HEK293 (cell line): ENCODE results near the gene ANKH.

Experiments used
- MZF1 ChIP-seq: fragments of 450-650 bp; formaldehyde crosslinking; IDR thresholded peaks from 2 replicates; pipeline ENCODE4 v1.5.1; 2017; ENCODE audit warnings: missing biosample characterization, missing genetic modification characterization, borderline replicate concordance
- YY2 ChIP-seq: fragments of 450-650 bp; formaldehyde crosslinking; IDR thresholded peaks from 2 replicates; pipeline ENCODE4 v1.5.1; 2016; ENCODE audit warnings: missing biosample characterization, missing genetic modification characterization
- ZNF23 ChIP-seq: fragments of 450-650 bp; formaldehyde crosslinking; IDR thresholded peaks from 2 replicates; pipeline ENCODE4 v1.5.1; 2016; ENCODE audit warnings: missing biosample characterization, missing genetic modification characterization, borderline replicate concordance
- ZNF621 ChIP-seq: fragments of 450-650 bp; formaldehyde crosslinking; IDR thresholded peaks from 2 replicates; pipeline ENCODE4 v1.5.1; 2017; ENCODE audit warnings: missing biosample characterization, missing genetic modification characterization
- ZSCAN30 ChIP-seq: fragments of 450-650 bp; IDR thresholded peaks from 2 replicates; pipeline ENCODE4 v1.5.1; 2018; ENCODE audit warnings: missing biosample characterization, mild to moderate bottlenecking, missing genetic modification characterization, moderate library complexity
- TF ChIP-seq, protein P1 (sequence below): fragments of 450-650 bp; formaldehyde crosslinking; IDR thresholded peaks from 2 replicates; pipeline ENCODE4 v1.5.1; 2016; ENCODE audit warnings: missing biosample characterization, missing genetic modification characterization
- TF ChIP-seq, protein P2 (sequence below): fragments of 450-650 bp; formaldehyde crosslinking; IDR thresholded peaks from 2 replicates; pipeline ENCODE4 v1.5.1; 2016; ENCODE audit warnings: missing biosample characterization, missing genetic modification characterization, low read depth
- TF ChIP-seq, protein P3 (sequence below): fragments of 450-650 bp; formaldehyde crosslinking; IDR thresholded peaks from 2 replicates; pipeline ENCODE4 v1.5.1; 2016; ENCODE audit warnings: missing biosample characterization, missing genetic modification characterization

DNA sequence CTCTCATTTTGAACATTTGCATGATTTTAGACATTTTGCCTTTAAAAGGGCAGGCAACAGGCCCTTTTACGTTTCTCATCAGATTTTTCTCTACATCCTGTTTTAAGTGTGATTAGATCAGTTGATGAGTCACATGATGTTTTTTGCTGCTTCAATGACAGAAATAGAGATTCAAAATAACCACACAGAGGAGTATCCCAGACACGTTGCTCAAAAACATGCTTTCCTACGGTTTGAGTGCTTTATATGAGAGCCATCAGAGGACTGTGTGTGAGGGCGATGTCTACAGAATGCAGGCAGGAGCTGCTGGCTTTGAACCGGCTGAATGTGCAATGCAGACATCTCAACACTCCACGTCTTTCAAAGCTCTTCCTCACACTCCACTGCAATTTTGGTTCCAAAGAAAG, 165.0 kb downstream of the ANKH start:
- TF ChIP-seq, protein P1, sequence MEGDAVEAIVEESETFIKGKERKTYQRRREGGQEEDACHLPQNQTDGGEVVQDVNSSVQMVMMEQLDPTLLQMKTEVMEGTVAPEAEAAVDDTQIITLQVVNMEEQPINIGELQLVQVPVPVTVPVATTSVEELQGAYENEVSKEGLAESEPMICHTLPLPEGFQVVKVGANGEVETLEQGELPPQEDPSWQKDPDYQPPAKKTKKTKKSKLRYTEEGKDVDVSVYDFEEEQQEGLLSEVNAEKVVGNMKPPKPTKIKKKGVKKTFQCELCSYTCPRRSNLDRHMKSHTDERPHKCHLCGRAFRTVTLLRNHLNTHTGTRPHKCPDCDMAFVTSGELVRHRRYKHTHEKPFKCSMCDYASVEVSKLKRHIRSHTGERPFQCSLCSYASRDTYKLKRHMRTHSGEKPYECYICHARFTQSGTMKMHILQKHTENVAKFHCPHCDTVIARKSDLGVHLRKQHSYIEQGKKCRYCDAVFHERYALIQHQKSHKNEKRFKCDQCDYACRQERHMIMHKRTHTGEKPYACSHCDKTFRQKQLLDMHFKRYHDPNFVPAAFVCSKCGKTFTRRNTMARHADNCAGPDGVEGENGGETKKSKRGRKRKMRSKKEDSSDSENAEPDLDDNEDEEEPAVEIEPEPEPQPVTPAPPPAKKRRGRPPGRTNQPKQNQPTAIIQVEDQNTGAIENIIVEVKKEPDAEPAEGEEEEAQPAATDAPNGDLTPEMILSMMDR, result no peak
- TF ChIP-seq, protein P2, sequence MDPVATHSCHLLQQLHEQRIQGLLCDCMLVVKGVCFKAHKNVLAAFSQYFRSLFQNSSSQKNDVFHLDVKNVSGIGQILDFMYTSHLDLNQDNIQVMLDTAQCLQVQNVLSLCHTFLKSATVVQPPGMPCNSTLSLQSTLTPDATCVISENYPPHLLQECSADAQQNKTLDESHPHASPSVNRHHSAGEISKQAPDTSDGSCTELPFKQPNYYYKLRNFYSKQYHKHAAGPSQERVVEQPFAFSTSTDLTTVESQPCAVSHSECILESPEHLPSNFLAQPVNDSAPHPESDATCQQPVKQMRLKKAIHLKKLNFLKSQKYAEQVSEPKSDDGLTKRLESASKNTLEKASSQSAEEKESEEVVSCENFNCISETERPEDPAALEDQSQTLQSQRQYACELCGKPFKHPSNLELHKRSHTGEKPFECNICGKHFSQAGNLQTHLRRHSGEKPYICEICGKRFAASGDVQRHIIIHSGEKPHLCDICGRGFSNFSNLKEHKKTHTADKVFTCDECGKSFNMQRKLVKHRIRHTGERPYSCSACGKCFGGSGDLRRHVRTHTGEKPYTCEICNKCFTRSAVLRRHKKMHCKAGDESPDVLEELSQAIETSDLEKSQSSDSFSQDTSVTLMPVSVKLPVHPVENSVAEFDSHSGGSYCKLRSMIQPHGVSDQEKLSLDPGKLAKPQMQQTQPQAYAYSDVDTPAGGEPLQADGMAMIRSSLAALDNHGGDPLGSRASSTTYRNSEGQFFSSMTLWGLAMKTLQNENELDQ, result no peak
- TF ChIP-seq, protein P3, sequence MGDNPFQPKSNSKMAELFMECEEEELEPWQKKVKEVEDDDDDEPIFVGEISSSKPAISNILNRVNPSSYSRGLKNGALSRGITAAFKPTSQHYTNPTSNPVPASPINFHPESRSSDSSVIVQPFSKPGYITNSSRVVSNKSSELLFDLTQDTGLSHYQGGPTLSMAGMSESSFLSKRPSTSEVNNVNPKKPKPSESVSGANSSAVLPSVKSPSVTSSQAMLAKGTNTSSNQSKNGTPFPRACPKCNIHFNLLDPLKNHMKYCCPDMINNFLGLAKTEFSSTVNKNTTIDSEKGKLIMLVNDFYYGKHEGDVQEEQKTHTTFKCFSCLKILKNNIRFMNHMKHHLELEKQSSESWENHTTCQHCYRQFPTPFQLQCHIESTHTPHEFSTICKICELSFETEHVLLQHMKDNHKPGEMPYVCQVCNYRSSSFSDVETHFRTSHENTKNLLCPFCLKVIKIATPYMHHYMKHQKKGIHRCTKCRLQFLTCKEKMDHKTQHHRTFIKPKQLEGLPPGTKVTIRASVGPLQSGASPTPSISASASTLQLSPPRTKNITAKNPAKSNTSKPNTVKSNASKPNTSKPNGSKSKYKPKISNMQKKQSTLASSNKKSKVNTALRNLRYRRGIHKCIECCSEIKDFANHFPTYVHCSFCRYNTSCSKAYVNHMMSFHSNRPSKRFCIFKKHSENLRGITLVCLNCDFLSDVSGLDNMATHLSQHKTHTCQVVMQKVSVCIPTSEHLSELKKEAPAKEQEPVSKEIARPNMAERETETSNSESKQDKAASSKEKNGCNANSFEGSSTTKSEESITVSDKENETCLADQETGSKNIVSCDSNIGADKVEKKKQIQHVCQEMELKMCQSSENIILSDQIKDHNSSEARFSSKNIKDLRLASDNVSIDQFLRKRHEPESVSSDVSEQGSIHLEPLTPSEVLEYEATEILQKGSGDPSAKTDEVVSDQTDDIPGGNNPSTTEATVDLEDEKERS (tag by site-specific recombination), result no peak
- TF ChIP-seq ZNF621 (tag by site-specific recombination), result no peak
- TF ChIP-seq YY2 (tag by site-specific recombination), result no peak
- TF ChIP-seq ZNF23, result no peak
- no peak for TF ChIP-seq MZF1 (tag by site-specific recombination)
- TF ChIP-seq ZSCAN30 (tag by site-specific recombination), result no peak
